Ovary (tissue), 9 donors: Measurements from ENCODE around the gene FAM219A. TPM values are rescaled to one million over a fixed set of nuclear protein-coding genes. Genes with fewer than 3 reads are reported as not detected.

Experiments used
- DNase-seq, 5 donors: peaks; one replicate each; pipeline ENCODE4 v3.0.0-alpha.2; 2019 to 2020
- H3K27ac ChIP-seq, 2 donors: fragments of 200-600 bp; one replicate each; pipeline versions ENCODE4 v1.5.1 to v1.8.0; 2019 to 2022
- H3K27me3 ChIP-seq: fragments of 200-600 bp; one replicate; pipeline ENCODE4 v1.8.0; 2022
- H3K36me3 ChIP-seq: fragments of 200-600 bp; sonication (generic); one replicate; pipeline ENCODE4 v1.5.1; 2019
- H3K4me1 ChIP-seq: one replicate; pipeline ENCODE4 v1.8.1; 2013; ENCODE audit warnings: mild to moderate bottlenecking, moderate library complexity; ENCODE audit not compliant: insufficient read depth
- H3K4me3 ChIP-seq: fragments of 200-600 bp; sonication (generic); one replicate; pipeline ENCODE4 v1.5.1; 2017
- H3K9me3 ChIP-seq, 2 donors: fragments of 200-600 bp in 1 of 2; sonication (generic) in 1 of 2; one replicate each; pipeline versions ENCODE4 v1.5.1 to v1.8.1; 2013 to 2019; ENCODE audit warnings: mild to moderate bottlenecking in 1 of 2, moderate library complexity in 1 of 2
- EP300 ChIP-seq: sonication (generic); formaldehyde crosslinking; IDR thresholded peaks from one replicate; pipeline ENCODE4 v1.6.1; 2017; ENCODE audit warnings: antibody characterized with exemption
- POLR2A ChIP-seq: fragments of 450-650 bp; IDR thresholded peaks from one replicate; pipeline ENCODE4 v1.6.1; 2017; ENCODE audit warnings: antibody characterized with exemption, mild to moderate bottlenecking, moderate library complexity
- WGBS, 3 donors: extraction: QIAGEN DNeasy Blood & Tissue Kit in 1 of 3; methylation state at CpG; one replicate each; pipeline versions ENCODE4 v1.1.5 to v1.1.7; 2013 to 2017; 5-methylcytosine and 5-hydroxymethylcytosine counted together
- intact Hi-C, 4 donors: fragments of 100-400 bp; cut with DNase I; formaldehyde crosslinking; loops; one replicate each; pipeline versions ENCODE4 v1.11.0 to v1.15.1; 2022 to 2023
- polyA plus RNA-seq, 2 donors: library from polyadenylated mRNA; stranded (reverse); fragments of 200-250 nt in 1 of 2; fragments of 350-450 nt in 1 of 2; fragmentation: Illumina TruSeq in 1 of 2; extraction: RNeasy Lipid Tissue Mini Kit (QIAGEN cat#74804) in 1 of 2; gene quantifications; one replicate each; pipeline ENCODE4 v1.2.3, GENCODE V29; 2013 to 2014
- total RNA-seq, 7 donors: library from RNA; depleted of rRNA in 2 of 7; stranded (reverse); fragments of >200 nt in 2 of 7; fragmentation: NEBNext Ultra II Directional in 3 of 7; extraction: Animal tissue kit (Norgen Biotek cat#: 25700) in 3 of 7; gene quantifications; one replicate each; pipeline versions ENCODE4 v1.1.0 to v1.2.4, GENCODE V29; 2016 to 2023
- TF ChIP-seq, protein P1 (sequence below), 3 donors: fragments of 450-650 bp in 2 of 3; fragments of 200-600 bp in 1 of 3; IDR thresholded peaks; one replicate each; pipeline versions ENCODE4 v1.5.1 to v1.8.0; 2016 to 2022; ENCODE audit warnings: antibody characterized with exemption in 3 of 3, mild to moderate bottlenecking in 1 of 3
- donor health status: DM: no; HTN: no; CAD: no; lungs with moderate emphysema.
- donor health status: DM: no; HTN: no; CAD: no.
- donor health status: Bipolar disorder and iron deficiency.
- donor health status: DM: yes; HTN: yes; CAD: no.
- donor health status: DM: no; HTN: no; CAD: no.
- donor health status: DM: yes; HTN: yes; CAD: no.

The FAM219A gene
- total and polyA plus RNA-seq, 9 donors = 5.2 to 24.7 (median 15.2) TPM

DNA sequence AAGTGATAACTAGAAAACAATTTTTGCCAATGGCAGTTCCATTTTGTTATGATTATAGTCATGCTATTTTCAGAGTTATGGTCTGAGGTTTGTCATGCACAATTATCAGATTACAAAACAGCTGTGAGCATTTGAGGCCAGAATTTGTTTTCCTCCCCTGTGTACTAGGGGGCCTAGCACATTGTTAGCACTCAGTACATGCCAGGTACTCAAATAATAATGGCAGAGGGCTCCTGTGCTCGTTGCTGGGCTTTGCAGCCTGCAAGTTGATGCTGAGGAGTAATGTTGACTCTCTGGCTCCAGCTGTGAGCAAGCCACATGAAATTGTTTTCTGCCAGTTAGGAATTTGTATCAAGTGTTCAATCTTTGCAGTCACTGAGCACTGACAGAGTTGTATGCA lies 7.1 kb upstream of the FAM219A start:
- Histone ChIP-seq H3K27ac (no peak overlapping the region), H3K4me3 (no peak overlapping the region), H3K27me3 (no peaks in the 10 kb centered on the region), H3K9me3 (no peaks in the 10 kb centered on the region), H3K36me3 (no peaks in the 10 kb centered on the region), H3K4me1 (no peaks in the 10 kb centered on the region)
- intact Hi-C loops = no loop called here
- 8 to 59% (median 14%) methylated on average over 1 of the region's 1 CpG for WGBS, 3 donors
- no peak for DNase-seq
- TF ChIP-seq, protein P1, sequence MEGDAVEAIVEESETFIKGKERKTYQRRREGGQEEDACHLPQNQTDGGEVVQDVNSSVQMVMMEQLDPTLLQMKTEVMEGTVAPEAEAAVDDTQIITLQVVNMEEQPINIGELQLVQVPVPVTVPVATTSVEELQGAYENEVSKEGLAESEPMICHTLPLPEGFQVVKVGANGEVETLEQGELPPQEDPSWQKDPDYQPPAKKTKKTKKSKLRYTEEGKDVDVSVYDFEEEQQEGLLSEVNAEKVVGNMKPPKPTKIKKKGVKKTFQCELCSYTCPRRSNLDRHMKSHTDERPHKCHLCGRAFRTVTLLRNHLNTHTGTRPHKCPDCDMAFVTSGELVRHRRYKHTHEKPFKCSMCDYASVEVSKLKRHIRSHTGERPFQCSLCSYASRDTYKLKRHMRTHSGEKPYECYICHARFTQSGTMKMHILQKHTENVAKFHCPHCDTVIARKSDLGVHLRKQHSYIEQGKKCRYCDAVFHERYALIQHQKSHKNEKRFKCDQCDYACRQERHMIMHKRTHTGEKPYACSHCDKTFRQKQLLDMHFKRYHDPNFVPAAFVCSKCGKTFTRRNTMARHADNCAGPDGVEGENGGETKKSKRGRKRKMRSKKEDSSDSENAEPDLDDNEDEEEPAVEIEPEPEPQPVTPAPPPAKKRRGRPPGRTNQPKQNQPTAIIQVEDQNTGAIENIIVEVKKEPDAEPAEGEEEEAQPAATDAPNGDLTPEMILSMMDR (IDR thresholded peaks at IDR 0.05) = no peak
- TF ChIP-seq EP300 (no peak), POLR2A (no peak)

DNA sequence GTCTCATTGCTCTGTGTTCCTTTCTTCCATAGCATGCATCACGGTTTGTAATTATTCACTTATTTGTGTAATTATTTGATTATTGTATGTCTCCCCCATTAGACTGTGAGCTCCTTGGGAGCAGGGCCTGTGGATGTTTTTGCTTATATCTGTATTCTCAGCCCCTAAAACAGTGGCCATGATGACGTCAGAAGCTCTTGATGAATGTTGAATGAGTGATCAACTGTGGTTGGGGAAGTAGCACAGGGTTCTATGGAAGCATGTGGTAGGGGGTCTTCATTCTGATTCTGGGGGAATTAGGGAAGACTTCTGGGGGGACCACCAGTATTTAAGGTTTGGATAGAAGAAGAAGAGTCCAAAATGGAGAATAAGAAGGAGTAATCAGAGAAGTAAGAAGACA lies 6.2 kb upstream of the FAM219A start:
- DNase-seq = no peak
- Histone ChIP-seq H3K4me1 (no peaks in the 10 kb centered on the region), H3K36me3 (no peaks in the 10 kb centered on the region), H3K27me3 (no peaks in the 10 kb centered on the region), H3K9me3 (no peaks in the 10 kb centered on the region), H3K27ac (no peak overlapping the region), H3K4me3 (no peak overlapping the region)
- intact Hi-C loops = no loop called here
- 70 to 74% (median 73%) methylated on average over 2 of the region's 2 CpGs for WGBS, 3 donors
- TF ChIP-seq EP300 = no peak
- TF ChIP-seq, protein P1 (IDR thresholded peaks at IDR 0.05) = no peak
- no peak for TF ChIP-seq POLR2A

DNA sequence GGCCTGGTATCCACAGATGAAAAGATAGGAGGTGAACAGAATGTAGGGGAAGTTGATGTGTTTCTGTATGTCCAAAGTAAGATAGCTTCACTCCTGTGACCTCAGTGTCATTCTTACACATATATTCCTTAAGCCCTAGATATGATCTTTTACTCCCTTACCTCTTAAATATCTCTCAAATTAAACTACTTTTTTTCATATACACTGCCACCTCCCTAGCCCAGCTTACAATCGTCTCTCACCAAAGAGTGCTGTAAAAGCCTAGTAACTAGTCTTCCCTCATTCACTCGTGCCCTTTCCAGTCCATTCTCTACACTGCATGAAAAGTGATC lies 5.5 kb upstream of the FAM219A start:
- Histone ChIP-seq H3K36me3 (no peaks in the 10 kb centered on the region), H3K4me3 (no peak overlapping the region), H3K27ac (no peak overlapping the region), H3K9me3 (no peaks in the 10 kb centered on the region), H3K27me3 (no peaks in the 10 kb centered on the region), H3K4me1 (no peaks in the 10 kb centered on the region)
- TF ChIP-seq POLR2A (no peak), EP300 (no peak)
- TF ChIP-seq, protein P1 (IDR thresholded peaks at IDR 0.05) = no peak
- intact Hi-C loops = no loop called here
- 60 to 67% (median 64%) methylated on average over 2 of the region's 2 CpGs for WGBS, 3 donors
- DNase-seq = no peak

DNA sequence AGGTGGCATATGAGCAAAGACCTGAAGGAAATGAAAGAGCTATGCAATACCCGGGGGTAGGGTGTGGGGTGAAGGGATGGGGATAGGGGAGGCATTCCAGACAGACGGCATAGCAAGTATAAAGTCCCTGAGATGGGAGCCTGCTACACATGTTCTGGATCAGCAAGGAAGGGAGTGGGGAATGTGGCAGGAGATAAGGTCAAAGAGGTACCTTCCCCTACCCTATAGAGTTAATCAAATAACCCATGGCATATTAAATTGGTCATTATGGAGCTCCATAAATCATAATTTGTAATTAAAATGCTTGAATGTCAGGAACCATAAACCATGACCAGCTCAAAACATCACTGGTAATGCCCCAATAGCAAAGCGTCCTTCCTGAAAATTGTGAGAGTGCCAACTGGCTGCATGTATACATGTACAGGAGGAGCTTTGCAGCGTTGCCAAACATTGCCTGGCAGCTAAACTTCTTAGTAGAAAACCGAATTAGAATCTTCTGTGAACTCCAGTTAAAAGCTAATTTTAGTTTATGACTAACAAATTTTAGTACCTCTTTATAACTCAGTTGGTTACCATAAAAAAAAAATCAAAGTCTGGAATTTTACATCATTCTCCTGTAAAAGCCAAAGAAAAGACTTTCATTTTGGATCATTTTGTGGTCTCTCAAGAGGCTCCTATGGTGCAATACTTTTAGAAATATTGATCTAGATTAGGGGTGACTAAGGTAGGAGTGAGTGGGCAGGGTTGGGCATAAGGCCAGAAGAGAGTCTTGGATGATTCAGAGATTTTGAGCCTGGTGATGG lies 4.9 kb upstream of the FAM219A start:
- intact Hi-C loops = no loop called here
- 41 to 44% (median 42%) methylated on average over 5 of the region's 5 CpGs for WGBS, 3 donors
- DNase-seq = no peak
- Histone ChIP-seq H3K4me3 (no peak overlapping the region), H3K4me1 (no peaks in the 10 kb centered on the region), H3K36me3 (no peaks in the 10 kb centered on the region), H3K9me3 (no peaks in the 10 kb centered on the region), H3K27me3 (no peaks in the 10 kb centered on the region), H3K27ac (no peak overlapping the region)
- TF ChIP-seq EP300 = no peak
- TF ChIP-seq, protein P1 (IDR thresholded peaks at IDR 0.05) = no peak
- TF ChIP-seq POLR2A = no peak
